Adrenal gland (tissue), 12 donors: ENCODE measurements around the gene FOXQ1. TPM values are rescaled to one million over a fixed set of nuclear protein-coding genes. Genes with fewer than 3 reads are reported as not detected.

Experiments used
- DNase-seq, 7 donors: peaks; one replicate each; pipeline ENCODE4 v3.0.0-alpha.2; 2019 to 2020
- H3K27ac ChIP-seq, 5 donors: fragments of 200-600 bp; sonication (generic) in 4 of 5; 1 replicate in 3 of 5; 2 replicates in 2 of 5; pipeline versions ENCODE4 v1.5.1 to v1.8.0; 2016 to 2020; ENCODE audit warnings: mild to moderate bottlenecking in 1 of 5
- H3K27me3 ChIP-seq: fragments of 200-600 bp; 2 replicates; pipeline ENCODE4 v1.8.0; 2021
- H3K36me3 ChIP-seq, 2 donors: fragments of 200-600 bp; replicated peaks in 1 of 2; 1 replicate in 1 of 2; 2 replicates in 1 of 2; pipeline versions ENCODE4 v1.5.1 to v1.8.0; 2018 to 2022
- H3K4me1 ChIP-seq, 2 donors: fragments of 200-600 bp; replicated peaks in 1 of 2; 1 replicate in 1 of 2; 2 replicates in 1 of 2; pipeline versions ENCODE4 v1.5.1 to v1.8.0; 2018 to 2021
- H3K4me3 ChIP-seq, 4 donors: fragments of 200-600 bp; sonication (generic) in 3 of 4; one replicate each; pipeline ENCODE4 v1.5.1; 2016 to 2018
- H3K9me3 ChIP-seq, 3 donors: fragments of 200-600 bp; sonication (generic) in 1 of 3; replicated peaks in 1 of 3; 1 replicate in 2 of 3; 2 replicates in 1 of 3; pipeline versions ENCODE4 v1.5.1 to v1.8.0; 2016 to 2021
- CTCF ChIP-seq, 6 experiments: fragments of 450-650 bp in 4 of 6; fragments of 200-600 bp in 2 of 6; sonication (generic) in 1 of 6; IDR thresholded peaks; 1 replicate in 5 of 6; 2 replicates in 1 of 6; pipeline versions ENCODE4 v1.5.1 to v1.8.0; 2016 to 2021; ENCODE audit warnings: antibody characterized with exemption in 6 of 6, mild to moderate bottlenecking in 2 of 6, moderate library complexity in 1 of 6
- POLR2A ChIP-seq, 2 donors: fragments of 450-650 bp; IDR thresholded peaks; one replicate each; pipeline ENCODE4 v1.6.1; 2017; ENCODE audit warnings: antibody characterized with exemption in 2 of 2, mild to moderate bottlenecking in 2 of 2, moderate library complexity in 1 of 2
- WGBS, 4 donors: extraction: QIAGEN DNeasy Blood & Tissue Kit in 2 of 4; methylation state at CpG; one replicate each; pipeline versions ENCODE4 v1.1.5 to v1.1.7; 2013 to 2017; 5-methylcytosine and 5-hydroxymethylcytosine counted together
- intact Hi-C, 2 donors: fragments of 100-400 bp; cut with DNase I; formaldehyde crosslinking; loops; one replicate each; pipeline versions ENCODE4 v1.14.1 to v1.15.0; 2022 to 2023
- polyA plus RNA-seq, 3 donors: library from polyadenylated mRNA; stranded (reverse); fragments of 200-250 nt in 2 of 3; fragments of 350-450 nt in 1 of 3; fragmentation: Illumina TruSeq in 1 of 3; extraction: RNeasy Lipid Tissue Mini Kit (QIAGEN cat#74804) in 1 of 3; gene quantifications; one replicate each; pipeline ENCODE4 v1.2.3, GENCODE V29; 2013 to 2014
- total RNA-seq, 9 donors: library from RNA; depleted of rRNA in 4 of 9; stranded (reverse); fragments of >200 nt in 4 of 9; fragments of 120-200 nt in 1 of 9; fragmentation: NEBNext Ultra II Directional in 1 of 9; extraction: Animal tissue kit (Norgen Biotek cat#: 25700) in 1 of 9; gene quantifications; one replicate each; pipeline versions ENCODE4 v1.1.0 to v1.2.4, GENCODE V29; 2013 to 2023
- donor health status: healthy with polysubstance abuse.
- donor health status: Bipolar disorder and iron deficiency.
- donor health status: DM: yes; HTN: yes; CAD: no.
- donor health status: DM: no; HTN: no; CAD: no.
- donor health status: DM: no; HTN: no; CAD: no.
- donor health status: DM: yes; HTN: yes; CAD: no.

FOXQ1 gene
- total and polyA plus RNA-seq, 12 donors = 0.05 to 0.24 (median 0.11) TPM; not detected in 9

GRCh38 chr6:1298768-1299167, 13.1 kb upstream of the FOXQ1 start:
- intact Hi-C loops = no loop called here
- DNase-seq = no peak

GRCh38 chr6:1306133-1306532, 5.8 kb upstream of the FOXQ1 start:
- Histone ChIP-seq H3K36me3 (no peaks in the 10 kb centered on the region), H3K4me3 (no peak overlapping the region), H3K9me3 (no peaks in the 10 kb centered on the region), H3K27ac (no peak overlapping the region), H3K4me1 (peaks cover 0 to under 1% of the 10 kb centered on the region in 2 donors), H3K27me3 (peaks cover 22% of the 10 kb centered on the region)
- TF ChIP-seq POLR2A (IDR thresholded peaks at IDR 0.05) = no peak
- TF ChIP-seq CTCF (IDR thresholded peaks at IDR 0.05) = no peak
- no peak for DNase-seq
- intact Hi-C loops = no loop called here
- WGBS, 4 donors = 75 to 84% (median 80%) methylated on average over 2 of the region's 2 CpGs

More at GRCh38 chr6:1298768-1299167, 13.1 kb upstream of the FOXQ1 start:
- H3K27ac ChIP-seq = no peak overlapping the region
- WGBS, 4 donors = 83 to 92% (median 89%) methylated on average over 2 of the region's 2 CpGs
- H3K4me1 ChIP-seq = no peaks in the 10 kb centered on the region
- H3K4me3 ChIP-seq = no peak overlapping the region
- no peaks in the 10 kb centered on the region for H3K36me3 ChIP-seq
- no peaks in the 10 kb centered on the region for H3K9me3 ChIP-seq
- peaks cover 9% of the 10 kb centered on the region for H3K27me3 ChIP-seq
- TF ChIP-seq CTCF (IDR thresholded peaks at IDR 0.05) (no peak), POLR2A (IDR thresholded peaks at IDR 0.05) (no peak)

GRCh38 chr6:1309366-1309765, 2.5 kb upstream of the FOXQ1 start:
- H3K4me1 ChIP-seq = peaks cover 5 to 8% of the 10 kb centered on the region in 2 donors
- no peaks in the 10 kb centered on the region for H3K36me3 ChIP-seq
- peaks cover 50% of the 10 kb centered on the region for H3K27me3 ChIP-seq
- intact Hi-C loops = no loop called here
- H3K4me3 ChIP-seq = no peak overlapping the region
- H3K27ac ChIP-seq = no peak overlapping the region
- TF ChIP-seq POLR2A (IDR thresholded peaks at IDR 0.05) (no peak), CTCF (IDR thresholded peaks at IDR 0.05) (no peak)
- H3K9me3 ChIP-seq = no peaks in the 10 kb centered on the region
- DNase-seq = no peak
- 50 to 67% (median 52%) methylated on average over 6 of the region's 6 CpGs for WGBS, 4 donors

GRCh38 chr6:1310628-1311399, 1.1 kb upstream of the FOXQ1 start:
- DNase-seq = no peak
- Histone ChIP-seq H3K9me3 (no peaks in the 10 kb centered on the region), H3K4me3 (peak overlapping the region in 1 of 4 donors; percentile 37), H3K27ac (no peak overlapping the region), H3K36me3 (no peaks in the 10 kb centered on the region), H3K27me3 (peaks cover 64% of the 10 kb centered on the region), H3K4me1 (peaks cover 5 to 8% of the 10 kb centered on the region in 2 donors)
- TF ChIP-seq POLR2A (IDR thresholded peaks at IDR 0.05) (no peak), CTCF (IDR thresholded peaks at IDR 0.05) (no peak)
- intact Hi-C loops = no loop called here
- WGBS, 4 donors = 2 to 3% (median 3%) methylated on average over 37 to 43 of the region's 43 CpGs
